ENCODE data around the gene PPP1R11. TPM values are rescaled to one million over a fixed set of nuclear protein-coding genes. Genes with fewer than 3 reads are reported as not detected.

The PPP1R11 gene
- total and polyA plus RNA-seq, 10 donors: 31.1 to 50.7 (median 41.5) TPM

GRCh38 chr6:30042476-30042875 lies 24.5 kb upstream of the PPP1R11 start:
- no peaks in the 10 kb centered on the region for H3K9me3 ChIP-seq
- DNase-seq: no peak
- no peaks in the 10 kb centered on the region for H3K27me3 ChIP-seq (replicated peaks in 1 of 7)
- H3K27ac ChIP-seq: no peak overlapping the region
- no peak for TF ChIP-seq POLR2AphosphoS5 (IDR thresholded peaks at IDR 0.05)
- TF ChIP-seq, protein P1, sequence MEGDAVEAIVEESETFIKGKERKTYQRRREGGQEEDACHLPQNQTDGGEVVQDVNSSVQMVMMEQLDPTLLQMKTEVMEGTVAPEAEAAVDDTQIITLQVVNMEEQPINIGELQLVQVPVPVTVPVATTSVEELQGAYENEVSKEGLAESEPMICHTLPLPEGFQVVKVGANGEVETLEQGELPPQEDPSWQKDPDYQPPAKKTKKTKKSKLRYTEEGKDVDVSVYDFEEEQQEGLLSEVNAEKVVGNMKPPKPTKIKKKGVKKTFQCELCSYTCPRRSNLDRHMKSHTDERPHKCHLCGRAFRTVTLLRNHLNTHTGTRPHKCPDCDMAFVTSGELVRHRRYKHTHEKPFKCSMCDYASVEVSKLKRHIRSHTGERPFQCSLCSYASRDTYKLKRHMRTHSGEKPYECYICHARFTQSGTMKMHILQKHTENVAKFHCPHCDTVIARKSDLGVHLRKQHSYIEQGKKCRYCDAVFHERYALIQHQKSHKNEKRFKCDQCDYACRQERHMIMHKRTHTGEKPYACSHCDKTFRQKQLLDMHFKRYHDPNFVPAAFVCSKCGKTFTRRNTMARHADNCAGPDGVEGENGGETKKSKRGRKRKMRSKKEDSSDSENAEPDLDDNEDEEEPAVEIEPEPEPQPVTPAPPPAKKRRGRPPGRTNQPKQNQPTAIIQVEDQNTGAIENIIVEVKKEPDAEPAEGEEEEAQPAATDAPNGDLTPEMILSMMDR (IDR thresholded peaks at IDR 0.05 in 8 of 11, conservative IDR thresholded peaks at IDR 0.05 in 3 of 11): no peak
- no peak for TF ChIP-seq POLR2A (IDR thresholded peaks at IDR 0.05)
- H3K4me3 ChIP-seq: no peak overlapping the region
- peaks cover 0 to 5% (median 0%) of the 10 kb centered on the region in 6 donors for H3K4me1 ChIP-seq
- intact Hi-C loops (cut with DNase I; ENCODE audit: low total_unique reads): no loop called here
- 86 to 92% (median 88%) methylated on average over 1 of the region's 1 CpG for WGBS, 5 donors
- peaks cover 0 to 5% (median 0%) of the 10 kb centered on the region in 6 donors for H3K36me3 ChIP-seq

DNA sequence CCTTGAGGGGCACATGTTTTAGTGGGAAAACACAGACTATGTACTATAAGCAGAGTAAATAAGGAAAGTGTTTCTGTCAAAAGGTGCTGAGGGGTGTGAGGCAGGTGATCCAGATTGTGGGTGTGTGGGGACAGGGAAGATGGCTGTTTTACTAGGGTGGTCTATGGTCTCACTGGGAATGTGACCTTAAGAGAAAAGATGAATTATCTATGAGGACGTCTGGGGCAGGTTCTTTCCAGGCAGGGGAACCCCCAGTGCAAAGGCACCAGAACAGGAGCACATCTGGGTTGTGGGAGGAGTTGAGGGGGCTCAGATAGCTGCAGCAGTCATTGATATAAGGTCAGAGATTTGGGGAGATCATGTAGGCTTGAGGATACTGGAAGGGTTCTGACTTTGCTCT lies 24.1 kb upstream of the PPP1R11 start:
- Histone ChIP-seq H3K27ac (no peak overlapping the region), H3K9me3 (no peaks in the 10 kb centered on the region), H3K4me3 (no peak overlapping the region), H3K27me3 (replicated peaks in 1 of 7) (no peaks in the 10 kb centered on the region), H3K4me1 (peaks cover 0 to 5% (median 0%) of the 10 kb centered on the region in 6 donors), H3K36me3 (peaks cover 0 to 5% (median 0%) of the 10 kb centered on the region in 6 donors)
- 24 to 48% (median 39%) methylated on average over 1 of the region's 1 CpG for WGBS, 5 donors
- intact Hi-C loops (cut with DNase I; ENCODE audit: low total_unique reads): no loop called here
- no peak for TF ChIP-seq POLR2A (IDR thresholded peaks at IDR 0.05)
- TF ChIP-seq POLR2AphosphoS5 (IDR thresholded peaks at IDR 0.05): no peak
- TF ChIP-seq, protein P1 (IDR thresholded peaks at IDR 0.05 in 8 of 11, conservative IDR thresholded peaks at IDR 0.05 in 3 of 11): no peak
- no peak for DNase-seq

DNA sequence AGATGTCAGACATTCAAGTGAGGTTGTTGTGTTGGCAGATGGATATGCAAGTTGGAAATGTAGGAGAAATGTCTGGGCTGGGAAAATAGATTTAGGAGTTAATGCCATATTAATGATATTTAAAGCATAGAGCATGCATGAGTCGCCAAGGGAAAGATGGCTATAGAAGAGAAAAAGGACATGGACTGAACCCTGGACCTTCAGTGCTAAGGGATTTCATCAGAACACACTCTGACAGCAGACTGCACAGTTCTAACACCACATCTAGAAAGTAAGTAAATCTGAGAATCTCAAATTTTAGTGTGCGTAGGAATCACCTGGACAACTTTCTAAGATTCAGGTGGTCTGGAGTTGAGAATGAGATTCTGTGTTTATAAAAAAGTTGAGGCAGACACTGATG lies 23.3 kb upstream of the PPP1R11 start:
- peaks cover 0 to 5% (median 0%) of the 10 kb centered on the region in 6 donors for H3K36me3 ChIP-seq
- no peaks in the 10 kb centered on the region for H3K27me3 ChIP-seq (replicated peaks in 1 of 7)
- no peaks in the 10 kb centered on the region for H3K9me3 ChIP-seq
- 92 to 100% (median 95%) methylated on average over 2 of the region's 2 CpGs for WGBS, 5 donors
- H3K4me3 ChIP-seq: no peak overlapping the region
- H3K4me1 ChIP-seq: peaks cover 0 to 5% (median 0%) of the 10 kb centered on the region in 6 donors
- TF ChIP-seq POLR2AphosphoS5 (IDR thresholded peaks at IDR 0.05): no peak
- TF ChIP-seq POLR2A (IDR thresholded peaks at IDR 0.05): no peak
- TF ChIP-seq, protein P1 (IDR thresholded peaks at IDR 0.05 in 8 of 11, conservative IDR thresholded peaks at IDR 0.05 in 3 of 11): no peak
- intact Hi-C loops (cut with DNase I; ENCODE audit: low total_unique reads): no loop called here
- no peak for DNase-seq
- no peak overlapping the region for H3K27ac ChIP-seq

DNA sequence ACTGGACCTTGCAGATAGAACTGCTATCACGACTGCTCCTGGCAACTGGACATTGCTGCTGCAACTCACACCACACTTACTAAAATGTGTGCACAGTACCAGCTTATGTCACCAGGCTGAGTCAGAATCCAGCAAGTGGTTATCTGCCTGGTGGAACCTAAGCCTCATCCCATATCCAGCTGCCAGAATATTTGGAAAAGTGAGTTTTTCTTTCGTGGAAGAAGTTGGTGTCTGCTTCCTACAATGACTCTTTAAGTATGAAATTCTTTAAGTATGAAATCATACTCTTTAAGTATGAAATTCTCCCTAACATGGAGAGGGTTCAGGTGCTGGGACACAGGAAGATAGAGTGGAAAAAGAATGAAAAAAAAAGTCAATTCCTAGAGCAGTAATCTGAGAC lies 22.4 kb upstream of the PPP1R11 start:
- peaks cover 0 to 5% (median 0%) of the 10 kb centered on the region in 6 donors for H3K4me1 ChIP-seq
- intact Hi-C loops (cut with DNase I; ENCODE audit: low total_unique reads): no loop called here
- no peak for DNase-seq
- H3K27ac ChIP-seq: no peak overlapping the region
- TF ChIP-seq POLR2AphosphoS5 (IDR thresholded peaks at IDR 0.05) (no peak), POLR2A (IDR thresholded peaks at IDR 0.05) (no peak)
- TF ChIP-seq, protein P1 (IDR thresholded peaks at IDR 0.05 in 8 of 11, conservative IDR thresholded peaks at IDR 0.05 in 3 of 11): no peak
- H3K36me3 ChIP-seq: peaks cover 0 to 5% (median 0%) of the 10 kb centered on the region in 6 donors
- H3K4me3 ChIP-seq: no peak overlapping the region
- H3K27me3 ChIP-seq (replicated peaks in 1 of 7): no peaks in the 10 kb centered on the region
- WGBS, 5 donors: 79 to 93% (median 92%) methylated on average over 2 of the region's 2 CpGs
- H3K9me3 ChIP-seq: no peaks in the 10 kb centered on the region
